Glutamatergic neuron (in vitro differentiated cells): ENCODE measurements around the gene ZNF652. TPM values are rescaled to one million over a fixed set of nuclear protein-coding genes. Genes with fewer than 3 reads are reported as not detected.

ENCODE experiments used
- DNase-seq: peaks from one replicate; pipeline ENCODE4 v3.0.0; 2022
- H3K27ac Mint-ChIP-seq: one replicate; pipeline ENCODE4 v1.8.0; 2020; ENCODE audit warnings: mild to moderate bottlenecking, mixed read lengths, inconsistent platforms; ENCODE audit not compliant: unreplicated experiment
- H3K27me3 Mint-ChIP-seq: one replicate; pipeline ENCODE4 v1.8.0; 2020; ENCODE audit warnings: mild to moderate bottlenecking, moderate library complexity, mixed read lengths, inconsistent platforms; ENCODE audit not compliant: unreplicated experiment
- H3K36me3 Mint-ChIP-seq: one replicate; pipeline ENCODE4 v1.8.0; 2020; ENCODE audit warnings: mild to moderate bottlenecking, mixed read lengths, inconsistent platforms; ENCODE audit not compliant: unreplicated experiment
- H3K4me1 Mint-ChIP-seq: one replicate; pipeline ENCODE4 v1.8.0; 2020; ENCODE audit warnings: mild to moderate bottlenecking, low read depth, mixed read lengths, inconsistent platforms; ENCODE audit not compliant: unreplicated experiment
- H3K4me3 Mint-ChIP-seq: one replicate; pipeline ENCODE4 v1.8.0; 2020; ENCODE audit warnings: mild to moderate bottlenecking, mixed read lengths, inconsistent platforms; ENCODE audit not compliant: unreplicated experiment
- H3K9me3 Mint-ChIP-seq: one replicate; pipeline ENCODE4 v1.8.0; 2020; ENCODE audit warnings: mild to moderate bottlenecking, moderate library complexity, mixed read lengths, inconsistent platforms; ENCODE audit not compliant: unreplicated experiment
- CTCF ChIP-seq: fragments of 200-600 bp; sonication (generic); IDR thresholded peaks from one replicate; pipeline ENCODE4 v1.5.0; 2021; ENCODE audit not compliant: partially characterized antibody, unreplicated experiment
- total RNA-seq: library from RNA; stranded (reverse); fragmentation: NEBNext Ultra II Directional; extraction: Animal tissue kit (Norgen Biotek cat#: 25700); gene quantifications from one replicate; pipeline ENCODE4 v1.2.1, GENCODE V29; 2021; ENCODE audit not compliant: unreplicated experiment

Gene ZNF652
- total RNA-seq, 1 donor from 2014 or later, result 37.4 TPM

GRCh38 chr17:49386373-49386772 is 24.3 kb upstream of the ZNF652 start:
- Mint-ChIP-seq H3K9me3 (peaks cover 3% of the 10 kb centered on the region), H3K36me3 (no peaks in the 10 kb centered on the region), H3K27ac (no peak overlapping the region), H3K4me3 (no peak overlapping the region), H3K4me1 (no peaks in the 10 kb centered on the region), H3K27me3 (peaks cover 4% of the 10 kb centered on the region)
- no peak for DNase-seq
- no peak for TF ChIP-seq CTCF

- H3K36me3 Mint-ChIP-seq, result no peaks in the 10 kb centered on the region
- peaks cover 4% of the 10 kb centered on the region for H3K27me3 Mint-ChIP-seq
- peaks cover 3% of the 10 kb centered on the region for H3K9me3 Mint-ChIP-seq
- H3K4me1 Mint-ChIP-seq, result no peaks in the 10 kb centered on the region
- no peak overlapping the region for H3K27ac Mint-ChIP-seq
- no peak for TF ChIP-seq CTCF
- no peak overlapping the region for H3K4me3 Mint-ChIP-seq
- no peak for DNase-seq
Observed at GRCh38 chr17:49384951-49385350, 22.9 kb upstream of the ZNF652 start.

- no peak overlapping the region for H3K27ac Mint-ChIP-seq
- no peaks in the 10 kb centered on the region for H3K4me1 Mint-ChIP-seq
- H3K4me3 Mint-ChIP-seq, result no peak overlapping the region
- no peak for TF ChIP-seq CTCF
- peaks cover 6% of the 10 kb centered on the region for H3K27me3 Mint-ChIP-seq
- H3K9me3 Mint-ChIP-seq, result peaks cover 3% of the 10 kb centered on the region
- DNase-seq, result no peak
- H3K36me3 Mint-ChIP-seq, result no peaks in the 10 kb centered on the region
Observed at GRCh38 chr17:49383060-49383459, 21.0 kb upstream of the ZNF652 start.

- TF ChIP-seq CTCF, result no peak
- Mint-ChIP-seq H3K27ac (no peak overlapping the region), H3K36me3 (no peaks in the 10 kb centered on the region), H3K4me3 (no peak overlapping the region), H3K9me3 (peaks cover 3% of the 10 kb centered on the region), H3K4me1 (no peaks in the 10 kb centered on the region), H3K27me3 (peaks cover 6% of the 10 kb centered on the region)
- DNase-seq, result no peak
Observed at GRCh38 chr17:49382556-49382955, 20.5 kb upstream of the ZNF652 start.

GRCh38 chr17:49381793-49382192 is 19.7 kb upstream of the ZNF652 start:
- Mint-ChIP-seq H3K27me3 (peaks cover 8% of the 10 kb centered on the region), H3K36me3 (no peaks in the 10 kb centered on the region), H3K9me3 (peaks cover 3% of the 10 kb centered on the region), H3K4me3 (no peak overlapping the region), H3K4me1 (no peaks in the 10 kb centered on the region), H3K27ac (no peak overlapping the region)
- no peak for DNase-seq
- no peak for TF ChIP-seq CTCF
